Uterus (tissue), 2 donors: ENCODE data around the gene PLEKHG2.

Experiments used
- CTCF ChIP-seq, 4 experiments: fragments of 200-600 bp in 2 of 4; fragments of 450-650 bp in 2 of 4; sonication (generic) in 2 of 4; IDR thresholded peaks; one replicate each; pipeline ENCODE4 v1.5.1; 2016 to 2019; ENCODE audit warnings: antibody characterized with exemption in 4 of 4, mild to moderate bottlenecking in 2 of 4, moderate library complexity in 1 of 4
- POLR2A ChIP-seq, 2 donors: fragments of 450-650 bp; IDR thresholded peaks; one replicate each; pipeline ENCODE4 v1.6.1; 2016; ENCODE audit warnings: antibody characterized with exemption in 2 of 2, mild to moderate bottlenecking in 1 of 2, moderate library complexity in 1 of 2

- TF ChIP-seq CTCF (IDR thresholded peaks at IDR 0.05) = no peak
- no peak for TF ChIP-seq POLR2A (IDR thresholded peaks at IDR 0.05)
Observed at GRCh38 chr19:39426170-39426569, 13.7 kb downstream of the PLEKHG2 start.
